CD8-positive, alpha-beta memory T cell (primary cell): ENCODE data around the gene KIF13A. TPM values are rescaled to one million over a fixed set of nuclear protein-coding genes. Genes with fewer than 3 reads are reported as not detected.
"Not testable (repeated sequence)": the region's sequence is repeated elsewhere in the genome, so short reads cannot be mapped to it uniquely, and the experiment has no call there.

Experiments
- CTCF ChIA-PET: fragments of 350-600 bp; sonication (Branson Sonifier 250); formaldehyde crosslinking; loops from one replicate; lab custom pipeline; 2021; ENCODE audit warnings: antibody characterized with exemption; lab: Charles Lee
- POLR2A ChIA-PET: fragments of 350-600 bp; sonication (Branson Sonifier 250); formaldehyde crosslinking; loops from one replicate; lab custom pipeline; 2021; ENCODE audit warnings: antibody characterized with exemption; lab: Charles Lee
- DNase-seq, 5 donors: peaks; one replicate each; pipeline versions ENCODE4 v3.0.0 to v3.0.0-alpha.2; 2020 to 2022; ENCODE audit warnings: mixed read lengths in 1 of 5
- H3K27ac ChIP-seq: one replicate; pipeline ENCODE4 v1.7.0; 2013; ENCODE audit warnings: low read depth, mild to moderate bottlenecking, low read length, moderate library complexity
- H3K27me3 ChIP-seq: 2 replicates; pipeline ENCODE4 v1.7.0; 2013; ENCODE audit warnings: low read length, mild to moderate bottlenecking; ENCODE audit not compliant: insufficient read depth, poor library complexity, severe bottlenecking
- H3K36me3 ChIP-seq: 2 replicates; pipeline ENCODE4 v1.7.0; 2013; ENCODE audit warnings: mild to moderate bottlenecking, low read length, moderate library complexity; ENCODE audit not compliant: insufficient read depth
- H3K4me1 ChIP-seq: 2 replicates; pipeline ENCODE4 v1.7.0; 2013; ENCODE audit warnings: mild to moderate bottlenecking, low read length, moderate library complexity; ENCODE audit not compliant: insufficient read depth
- H3K4me3 ChIP-seq: 2 replicates; pipeline ENCODE4 v1.7.0; 2013; ENCODE audit warnings: mild to moderate bottlenecking, low read length
- H3K9me3 ChIP-seq: 2 replicates; pipeline ENCODE4 v1.7.0; 2013; ENCODE audit warnings: mild to moderate bottlenecking, low read length
- H3K27ac Mint-ChIP-seq, 8 donors: one replicate each; pipeline ENCODE4 v1.8.0; 2020 to 2021; ENCODE audit warnings: mixed read lengths in 8 of 8, mild to moderate bottlenecking in 6 of 8, inconsistent platforms in 3 of 8, moderate library complexity in 3 of 8
- H3K27me3 Mint-ChIP-seq, 2 donors: one replicate each; pipeline ENCODE4 v1.8.0; 2020 to 2021; ENCODE audit warnings: mixed read lengths in 2 of 2, mild to moderate bottlenecking in 1 of 2, moderate library complexity in 1 of 2
- H3K36me3 Mint-ChIP-seq, 3 donors: one replicate each; pipeline ENCODE4 v1.8.0; 2020 to 2021; ENCODE audit warnings: mixed read lengths in 3 of 3, inconsistent platforms in 1 of 3, mild to moderate bottlenecking in 1 of 3
- H3K4me1 Mint-ChIP-seq, 3 donors: one replicate each; pipeline ENCODE4 v1.8.0; 2020 to 2021; ENCODE audit warnings: mixed read lengths in 3 of 3, inconsistent platforms in 1 of 3, mild to moderate bottlenecking in 1 of 3
- H3K4me3 Mint-ChIP-seq, 7 donors: one replicate each; pipeline ENCODE4 v1.8.0; 2020 to 2021; ENCODE audit warnings: mixed read lengths in 7 of 7, mild to moderate bottlenecking in 6 of 7, moderate library complexity in 4 of 7, inconsistent platforms in 2 of 7
- H3K9me3 Mint-ChIP-seq, 5 donors: one replicate each; pipeline ENCODE4 v1.8.0; 2020 to 2022; ENCODE audit warnings: mixed read lengths in 5 of 5, mild to moderate bottlenecking in 3 of 5, moderate library complexity in 2 of 5, inconsistent platforms in 1 of 5
- polyA plus RNA-seq: library from polyadenylated mRNA; unstranded; fragments of 300-500 nt; fragmentation: Illumina TruSeq; gene quantifications from one replicate; pipeline ENCODE4 v1.2.3, GENCODE V29; 2021
- total RNA-seq, 2 experiments: library from RNA; stranded (reverse); gene quantifications; one replicate each; pipeline ENCODE4 v1.2.3, GENCODE V29; 2021

The KIF13A gene
- total and polyA plus RNA-seq, 3 experiments from 2014 or later = 0.12 to 0.60 (median 0.18) TPM

DNA sequence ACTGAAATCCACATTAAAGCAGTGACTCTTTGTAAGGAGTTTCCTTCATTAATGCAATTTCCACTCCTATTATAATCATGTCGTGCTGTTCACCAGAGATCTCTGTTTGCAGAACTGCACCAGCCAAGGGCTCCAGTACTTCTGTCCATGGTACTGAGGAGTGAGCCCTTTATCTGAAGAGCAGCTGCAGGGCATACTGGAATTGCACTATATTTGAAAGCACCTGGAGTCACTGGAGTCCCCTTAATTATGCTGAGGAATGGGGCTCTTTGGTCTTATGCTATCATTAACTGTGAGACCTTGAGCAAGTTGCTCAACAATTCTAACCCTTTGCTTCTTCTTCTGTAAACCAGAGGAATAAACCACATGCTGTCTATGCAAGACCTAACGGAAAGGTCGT is 219.0 kb downstream of the KIF13A start:
- CTCF ChIA-PET = no interaction called here
- POLR2A ChIA-PET = no interaction called here
- no peak overlapping the region for H3K4me3 Mint-ChIP-seq
- Histone ChIP-seq H3K9me3 (no peaks in the 10 kb centered on the region), H3K36me3 (no peaks in the 10 kb centered on the region), H3K27me3 (no peaks in the 10 kb centered on the region), H3K4me1 (no peaks in the 10 kb centered on the region), H3K27ac (no peak overlapping the region), H3K4me3 (no peak overlapping the region)
- no peaks in the 10 kb centered on the region for H3K9me3 Mint-ChIP-seq
- H3K36me3 Mint-ChIP-seq = no peaks in the 10 kb centered on the region
- H3K27me3 Mint-ChIP-seq = peaks cover 6 to 37% of the 10 kb centered on the region in 2 donors
- no peak overlapping the region for H3K27ac Mint-ChIP-seq
- no peaks in the 10 kb centered on the region for H3K4me1 Mint-ChIP-seq
- DNase-seq = no peak

DNA sequence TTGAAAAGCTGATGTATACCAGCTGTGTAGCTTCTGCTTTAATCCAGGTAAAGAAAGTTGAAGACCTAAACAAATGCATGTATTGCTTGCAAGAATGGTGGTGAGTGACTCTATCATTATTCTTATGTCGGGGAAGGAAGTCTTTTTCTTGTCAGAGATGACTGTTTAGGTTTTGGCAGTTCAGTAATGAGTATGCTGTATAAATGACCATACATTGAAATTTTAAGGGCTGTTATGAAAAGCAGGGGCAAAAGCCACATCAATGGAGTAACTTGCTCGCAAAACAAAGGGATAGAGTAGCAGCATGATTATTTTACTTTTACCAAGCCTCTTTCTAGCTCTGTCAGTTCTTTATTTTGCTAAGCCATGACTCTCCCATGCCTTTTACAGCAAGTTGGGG is 224.8 kb downstream of the KIF13A start:
- Mint-ChIP-seq H3K36me3 (no peaks in the 10 kb centered on the region), H3K27me3 (peaks cover 9 to 44% of the 10 kb centered on the region in 2 donors), H3K27ac (no peak overlapping the region), H3K4me1 (no peaks in the 10 kb centered on the region), H3K9me3 (no peaks in the 10 kb centered on the region), H3K4me3 (no peak overlapping the region)
- ChIA-PET POLR2A (no interaction called here), CTCF (no interaction called here)
- Histone ChIP-seq H3K36me3 (no peaks in the 10 kb centered on the region), H3K27ac (no peak overlapping the region), H3K4me3 (no peak overlapping the region), H3K4me1 (no peaks in the 10 kb centered on the region), H3K27me3 (no peaks in the 10 kb centered on the region), H3K9me3 (no peaks in the 10 kb centered on the region)
- DNase-seq = no peak

DNA sequence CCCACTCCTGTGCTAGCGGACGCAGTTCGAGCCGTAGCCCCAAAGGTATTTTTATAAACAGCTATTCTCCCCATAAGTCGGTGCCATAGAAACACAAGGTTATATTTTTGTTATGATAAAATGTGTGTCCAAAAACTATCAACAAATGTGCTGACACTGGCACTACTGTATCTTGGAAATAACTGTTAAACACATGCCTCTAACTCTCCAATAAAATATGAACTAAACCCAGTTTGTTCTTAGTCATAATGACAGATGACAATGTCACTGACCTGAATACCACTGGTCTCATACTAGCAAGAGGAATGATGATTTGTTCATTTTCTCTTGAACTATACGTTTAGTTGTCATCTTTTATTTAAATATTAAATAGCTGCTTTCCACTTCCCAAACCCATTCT is 229.3 kb downstream of the KIF13A start:
- H3K27ac ChIP-seq = no peak overlapping the region
- no peak overlapping the region for H3K4me3 ChIP-seq
- no peak for DNase-seq
- no peaks in the 10 kb centered on the region for H3K4me1 Mint-ChIP-seq
- CTCF ChIA-PET = interaction anchor here (0.6 to 1.3 kb wide), 2 partner anchors 12 to 46 kb away, joined by 3 read pairs; no protein-coding TSS in a partner anchor
- no peaks in the 10 kb centered on the region for H3K27me3 ChIP-seq
- H3K36me3 Mint-ChIP-seq = no peaks in the 10 kb centered on the region
- peaks cover 8 to 33% of the 10 kb centered on the region in 2 donors for H3K27me3 Mint-ChIP-seq
- no peaks in the 10 kb centered on the region for H3K36me3 ChIP-seq
- no peaks in the 10 kb centered on the region for H3K9me3 Mint-ChIP-seq
- POLR2A ChIA-PET = no interaction called here
- no peak overlapping the region for H3K4me3 Mint-ChIP-seq
- H3K9me3 ChIP-seq = no peaks in the 10 kb centered on the region
- H3K27ac Mint-ChIP-seq = no peak overlapping the region
- H3K4me1 ChIP-seq = no peaks in the 10 kb centered on the region

DNA sequence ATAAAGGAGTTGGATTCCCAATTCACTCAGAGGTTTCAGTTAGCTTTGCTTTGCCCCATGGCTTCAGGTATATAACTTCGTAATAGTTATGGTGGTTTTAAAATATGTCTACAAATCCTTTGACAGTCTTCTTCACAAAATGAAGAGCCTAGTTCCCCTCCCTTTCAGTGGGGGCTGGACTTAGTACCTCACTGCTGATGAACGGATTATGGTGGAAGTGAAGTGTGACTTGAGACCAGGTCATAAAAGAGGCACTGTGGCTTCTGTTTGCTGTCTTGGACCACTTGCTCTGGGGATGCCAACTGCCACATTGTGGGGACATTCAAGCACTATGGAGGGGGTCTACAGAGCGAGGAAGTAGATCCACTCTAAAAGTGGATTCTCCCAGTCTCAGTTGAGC is 233.2 kb downstream of the KIF13A start:
- no peak overlapping the region for H3K27ac ChIP-seq
- Mint-ChIP-seq H3K4me3 (no peak overlapping the region), H3K9me3 (no peaks in the 10 kb centered on the region), H3K4me1 (no peaks in the 10 kb centered on the region), H3K27ac (peak overlapping the region in 1 of 8 donors; percentile 36), H3K27me3 (peaks cover 10 to 22% of the 10 kb centered on the region in 2 donors), H3K36me3 (no peaks in the 10 kb centered on the region)
- ChIA-PET POLR2A (no interaction called here), CTCF (interaction anchor here (1.4 kb wide), 1 partner anchor 53 kb away, joined by 4 read pairs; no protein-coding TSS in a partner anchor)
- no peaks in the 10 kb centered on the region for H3K9me3 ChIP-seq
- no peaks in the 10 kb centered on the region for H3K4me1 ChIP-seq
- no peaks in the 10 kb centered on the region for H3K36me3 ChIP-seq
- no peak for DNase-seq
- H3K4me3 ChIP-seq = no peak overlapping the region
- no peaks in the 10 kb centered on the region for H3K27me3 ChIP-seq

DNA sequence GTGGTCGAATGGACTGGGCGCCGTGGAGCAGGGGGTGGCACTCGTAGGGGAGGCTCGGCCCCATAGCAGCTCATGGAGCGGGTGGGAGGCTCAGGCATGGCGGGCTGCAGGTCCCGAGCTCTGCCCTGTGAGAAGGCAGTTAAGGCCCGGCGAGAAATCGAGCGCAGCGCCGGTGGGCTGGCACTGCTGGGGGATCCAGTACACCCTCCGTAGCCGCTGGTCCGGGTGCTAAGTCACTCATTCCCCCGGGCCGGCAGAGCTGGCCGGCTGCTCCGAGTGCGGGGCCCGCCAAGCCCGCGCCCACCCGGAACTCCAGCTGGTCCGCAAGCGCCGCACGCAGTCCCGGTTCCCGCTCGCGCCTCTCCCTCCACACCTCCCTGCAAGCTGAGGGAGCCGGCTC is 242.1 kb downstream of the KIF13A start:
- CTCF ChIA-PET, POLR2A ChIA-PET, H3K36me3 ChIP-seq, H3K4me1 ChIP-seq, H3K4me3 ChIP-seq, H3K4me3 Mint-ChIP-seq, DNase-seq, H3K9me3 Mint-ChIP-seq, H3K4me1 Mint-ChIP-seq, H3K27me3 ChIP-seq, H3K27ac Mint-ChIP-seq, H3K9me3 ChIP-seq, H3K36me3 Mint-ChIP-seq, H3K27ac ChIP-seq: not testable (repeated sequence)
- H3K27me3 Mint-ChIP-seq = peaks cover 2 to 12% of the 10 kb centered on the region in 2 donors

- H3K36me3 Mint-ChIP-seq, H3K9me3 ChIP-seq, H3K4me3 Mint-ChIP-seq, H3K27ac Mint-ChIP-seq, H3K27ac ChIP-seq, H3K4me1 ChIP-seq, CTCF ChIA-PET, DNase-seq, POLR2A ChIA-PET, H3K36me3 ChIP-seq, H3K9me3 Mint-ChIP-seq, H3K27me3 ChIP-seq, H3K4me3 ChIP-seq, H3K4me1 Mint-ChIP-seq: not testable (repeated sequence)
- H3K27me3 Mint-ChIP-seq = peaks cover 4 to 13% of the 10 kb centered on the region in 2 donors
These were observed 242.6 kb downstream of the KIF13A start for GRCh38 chr6:17744757-17745308.

- POLR2A ChIA-PET = no interaction called here
- H3K4me1 ChIP-seq = no peaks in the 10 kb centered on the region
- no peak overlapping the region for H3K4me3 ChIP-seq
- H3K36me3 ChIP-seq = no peaks in the 10 kb centered on the region
- DNase-seq = no peak
- H3K9me3 ChIP-seq = no peaks in the 10 kb centered on the region
- CTCF ChIA-PET = interaction anchor here (1.7 kb wide), 1 partner anchor 160 kb away, joined by 3 read pairs; no protein-coding TSS in a partner anchor
- Mint-ChIP-seq H3K36me3 (peaks cover 0 to 3% (median 0%) of the 10 kb centered on the region in 3 donors), H3K9me3 (peaks cover 2 to 10% (median 8%) of the 10 kb centered on the region in 5 donors), H3K27ac (no peak overlapping the region), H3K4me3 (no peak overlapping the region), H3K4me1 (no peaks in the 10 kb centered on the region), H3K27me3 (peaks cover 5 to 16% of the 10 kb centered on the region in 2 donors)
- no peaks in the 10 kb centered on the region for H3K27me3 ChIP-seq
- H3K27ac ChIP-seq = no peak overlapping the region
These were observed 243.2 kb downstream of the KIF13A start for GRCh38 chr6:17744019-17744756.

- Histone ChIP-seq H3K27ac (no peak overlapping the region), H3K27me3 (no peaks in the 10 kb centered on the region), H3K36me3 (no peaks in the 10 kb centered on the region), H3K4me3 (no peak overlapping the region), H3K4me1 (no peaks in the 10 kb centered on the region), H3K9me3 (peaks cover 12% of the 10 kb centered on the region)
- POLR2A ChIA-PET = no interaction called here
- DNase-seq = no peak
- Mint-ChIP-seq H3K36me3 (peaks cover 0 to 21% (median 4%) of the 10 kb centered on the region in 3 donors), H3K27ac (no peak overlapping the region), H3K27me3 (peaks cover 10 to 22% of the 10 kb centered on the region in 2 donors), H3K4me1 (no peaks in the 10 kb centered on the region), H3K9me3 (peaks cover 17 to 36% (median 25%) of the 10 kb centered on the region in 5 donors), H3K4me3 (peak overlapping the region in 1 of 7 donors; percentile 12)
- CTCF ChIA-PET = interaction anchor here (1.1 kb wide), 1 partner anchor 141 kb away, joined by 3 read pairs; the partner anchor contains the start of gene FAM8A1
These were observed 245.9 kb downstream of the KIF13A start for GRCh38 chr6:17741507-17741906.
